Coronary artery (tissue), 2 donors: ENCODE measurements around the gene ANAPC5.

Experiments used
- DNase-seq: peaks from one replicate; pipeline ENCODE4 v3.0.0-alpha.2; 2017; ENCODE audit warnings: low spot score
- H3K27ac ChIP-seq, 2 donors: fragments of 200-600 bp; sonication (generic); one replicate each; pipeline ENCODE4 v1.5.1; 2016 to 2019
- H3K4me3 ChIP-seq: fragments of 200-600 bp; sonication (generic); 2 replicates; pipeline ENCODE4 v1.5.1; 2016; ENCODE audit warnings: mild to moderate bottlenecking, moderate library complexity
- TF ChIP-seq, protein P1 (sequence below): fragments of 200-600 bp; sonication (generic); IDR thresholded peaks from one replicate; pipeline ENCODE4 v1.5.1; 2019; ENCODE audit warnings: antibody characterized with exemption

ANAPC5 gene

DNA sequence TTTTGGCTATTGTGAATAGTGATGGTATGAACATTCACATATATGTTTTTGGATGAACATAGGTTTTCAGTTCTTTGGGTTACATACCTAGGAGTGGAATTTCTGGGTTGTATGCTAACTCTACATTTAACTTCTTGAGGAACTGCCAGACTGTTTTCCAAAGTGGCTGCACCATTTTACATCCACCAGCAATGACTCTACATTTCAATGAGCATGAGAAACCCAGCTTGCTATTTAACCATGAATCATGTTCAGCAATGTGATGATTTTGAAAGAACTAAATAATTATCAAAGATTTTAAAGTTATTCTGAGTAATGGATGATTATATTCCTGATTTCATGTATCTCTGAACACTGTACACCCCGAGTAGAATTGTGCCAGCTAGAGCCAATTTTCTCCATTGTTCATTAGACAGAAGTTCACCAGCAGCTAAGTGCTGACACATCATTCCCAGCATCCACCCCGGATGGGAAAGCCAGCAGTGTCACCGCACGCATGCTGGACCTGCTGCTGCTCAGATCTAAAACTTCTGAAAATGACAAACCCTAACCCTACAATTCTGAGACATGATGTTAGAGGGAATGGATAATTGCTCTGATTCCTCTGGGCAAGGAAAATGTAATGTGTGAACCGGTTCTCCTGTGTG is 13.3 kb upstream of the ANAPC5 start:
- DNase-seq, result no peak
- Histone ChIP-seq H3K4me3 (no peak overlapping the region), H3K27ac (no peak overlapping the region)
- TF ChIP-seq, protein P1, sequence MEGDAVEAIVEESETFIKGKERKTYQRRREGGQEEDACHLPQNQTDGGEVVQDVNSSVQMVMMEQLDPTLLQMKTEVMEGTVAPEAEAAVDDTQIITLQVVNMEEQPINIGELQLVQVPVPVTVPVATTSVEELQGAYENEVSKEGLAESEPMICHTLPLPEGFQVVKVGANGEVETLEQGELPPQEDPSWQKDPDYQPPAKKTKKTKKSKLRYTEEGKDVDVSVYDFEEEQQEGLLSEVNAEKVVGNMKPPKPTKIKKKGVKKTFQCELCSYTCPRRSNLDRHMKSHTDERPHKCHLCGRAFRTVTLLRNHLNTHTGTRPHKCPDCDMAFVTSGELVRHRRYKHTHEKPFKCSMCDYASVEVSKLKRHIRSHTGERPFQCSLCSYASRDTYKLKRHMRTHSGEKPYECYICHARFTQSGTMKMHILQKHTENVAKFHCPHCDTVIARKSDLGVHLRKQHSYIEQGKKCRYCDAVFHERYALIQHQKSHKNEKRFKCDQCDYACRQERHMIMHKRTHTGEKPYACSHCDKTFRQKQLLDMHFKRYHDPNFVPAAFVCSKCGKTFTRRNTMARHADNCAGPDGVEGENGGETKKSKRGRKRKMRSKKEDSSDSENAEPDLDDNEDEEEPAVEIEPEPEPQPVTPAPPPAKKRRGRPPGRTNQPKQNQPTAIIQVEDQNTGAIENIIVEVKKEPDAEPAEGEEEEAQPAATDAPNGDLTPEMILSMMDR, result no peak

DNA sequence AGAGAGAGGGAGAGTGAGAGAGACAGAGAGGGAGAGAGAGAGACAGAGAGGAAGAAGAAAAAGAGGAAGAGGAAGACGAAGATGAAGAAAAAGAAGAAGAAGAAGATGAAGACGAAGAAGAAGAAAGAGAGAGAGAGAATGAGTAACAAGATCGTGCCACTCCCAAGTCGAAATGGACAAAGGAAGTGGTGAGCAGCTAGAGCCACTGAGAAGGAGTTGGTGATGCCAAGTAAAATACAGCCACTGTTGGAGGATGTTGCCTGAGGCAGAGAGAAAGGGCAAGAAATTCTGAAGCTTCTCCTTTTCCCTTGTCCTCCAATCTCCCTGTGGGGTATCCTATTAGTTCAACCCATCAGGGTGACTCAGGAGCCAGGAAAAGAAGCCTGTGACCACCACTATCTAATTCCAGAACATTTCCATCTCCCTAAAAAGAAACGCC is 12.5 kb upstream of the ANAPC5 start:
- H3K4me3 ChIP-seq, result no peak overlapping the region
- TF ChIP-seq, protein P1, result no peak
- no peak overlapping the region for H3K27ac ChIP-seq
- DNase-seq, result no peak

DNA sequence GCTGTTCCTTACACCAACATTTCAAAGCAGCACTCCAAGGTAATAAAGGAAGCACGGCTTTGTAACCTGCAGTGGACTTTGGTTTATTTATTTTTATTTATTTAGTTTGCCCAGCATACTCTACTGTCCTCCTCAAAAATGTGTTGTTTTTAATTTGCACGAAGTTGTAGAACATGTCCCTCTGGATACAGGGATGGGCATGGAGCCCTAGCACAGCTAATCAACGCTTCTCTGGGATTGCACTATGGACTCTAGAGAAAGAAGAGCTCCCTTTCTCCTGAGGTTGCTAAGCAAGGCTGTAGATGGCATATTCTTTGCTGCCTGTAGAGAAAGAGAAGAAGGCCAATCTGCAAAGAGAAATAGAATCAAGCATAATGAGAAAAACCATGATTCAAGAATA is 5.9 kb upstream of the ANAPC5 start:
- H3K27ac ChIP-seq, result no peak overlapping the region
- H3K4me3 ChIP-seq, result no peak overlapping the region
- DNase-seq, result no peak
- TF ChIP-seq, protein P1, result no peak

DNA sequence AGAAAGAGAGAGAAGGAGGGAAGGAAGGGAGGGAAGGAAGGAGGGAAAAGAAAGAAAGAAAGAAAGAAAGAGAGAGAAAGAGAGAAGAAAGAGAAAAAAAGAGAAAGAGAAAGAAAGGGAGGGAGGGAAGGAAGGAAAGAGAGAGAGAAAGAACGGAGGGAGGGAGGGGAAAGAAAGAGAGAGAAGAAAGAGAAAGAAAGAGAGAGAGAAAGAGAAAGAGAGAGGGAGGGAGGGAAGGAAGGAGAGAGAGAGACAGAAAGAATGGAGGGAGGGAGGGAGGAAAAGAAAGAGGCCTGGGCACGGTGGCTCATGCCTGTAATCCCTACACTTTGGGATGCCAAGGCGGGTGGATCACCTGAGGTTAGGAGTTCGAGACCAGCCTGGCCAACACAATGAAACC is 5.1 kb upstream of the ANAPC5 start:
- no peak for DNase-seq
- Histone ChIP-seq H3K27ac (no peak overlapping the region), H3K4me3 (no peak overlapping the region)
- TF ChIP-seq, protein P1, result no peak

DNA sequence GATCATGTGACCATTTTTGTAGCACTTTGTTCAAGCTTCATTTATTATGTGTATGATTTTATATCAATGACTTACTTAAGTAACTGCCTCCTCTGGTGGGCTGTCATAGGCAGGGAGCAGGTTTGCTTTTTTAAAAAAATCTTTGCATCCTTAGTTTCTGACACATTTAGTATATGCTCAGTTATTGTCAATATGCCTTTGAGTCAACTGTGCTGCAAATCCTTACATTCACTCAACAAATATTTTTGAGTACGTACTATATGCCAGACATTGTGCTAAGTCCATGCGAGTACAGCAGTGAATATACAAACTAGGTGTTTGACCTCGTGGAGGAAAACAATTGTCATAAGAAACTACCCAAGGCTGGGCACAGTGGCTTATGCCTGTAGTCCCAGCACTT is 4.4 kb upstream of the ANAPC5 start:
- H3K4me3 ChIP-seq, result no peak overlapping the region
- no peak overlapping the region for H3K27ac ChIP-seq
- DNase-seq, result no peak
- TF ChIP-seq, protein P1, result no peak

DNA sequence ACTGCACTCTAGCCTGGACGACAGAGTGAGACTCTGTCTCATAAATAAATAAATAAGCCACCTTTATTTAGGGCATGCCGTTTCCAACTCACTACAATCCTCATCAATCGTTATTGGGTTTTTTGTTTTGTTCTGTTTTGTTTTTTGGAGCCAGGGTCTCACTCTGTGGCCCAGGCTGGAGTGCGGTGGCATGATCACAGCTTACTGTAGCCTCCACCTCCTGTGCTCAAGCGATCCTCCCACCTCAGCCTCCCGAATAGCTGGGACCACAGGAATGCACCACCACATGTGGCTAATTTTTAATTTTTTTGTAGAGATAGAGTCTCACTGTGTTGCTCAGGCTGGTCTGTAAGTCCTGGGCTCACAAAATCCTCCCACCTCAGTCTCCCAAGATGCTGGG is 3.6 kb upstream of the ANAPC5 start:
- no peak for DNase-seq
- Histone ChIP-seq H3K4me3 (no peak overlapping the region), H3K27ac (no peak overlapping the region)
- TF ChIP-seq, protein P1, result no peak

DNA sequence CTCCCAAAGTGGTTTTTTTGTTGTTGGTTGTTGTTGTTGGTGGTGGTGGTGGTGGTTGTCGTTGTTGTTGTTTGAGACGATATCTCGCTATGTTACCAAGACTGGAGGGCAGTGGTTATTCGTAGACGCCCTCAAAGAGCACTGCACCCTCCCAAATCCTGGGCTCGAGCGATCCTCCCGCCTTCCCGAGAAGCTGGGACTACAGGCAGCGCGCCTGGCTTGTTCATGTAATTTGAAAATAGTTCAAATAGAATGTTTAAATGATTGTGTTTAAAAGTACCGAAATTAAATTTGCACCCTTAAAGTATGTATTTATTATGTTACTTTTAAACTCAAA is 439 bp upstream of the ANAPC5 start:
- TF ChIP-seq, protein P1, result no peak
- DNase-seq, result no peak
- H3K27ac ChIP-seq, result peak overlapping the region; percentile 35 to 92
- H3K4me3 ChIP-seq, result peak overlapping the region; percentile 99
